HEK293 (cell line): ENCODE measurements around the gene ANP32A.

Experiments
- GFI1B ChIP-seq: fragments of 450-650 bp; formaldehyde crosslinking; IDR thresholded peaks from 2 replicates; pipeline ENCODE4 v1.5.1; 2016; ENCODE audit warnings: missing biosample characterization, missing genetic modification characterization
- GLI4 ChIP-seq: fragments of 450-650 bp; formaldehyde crosslinking; IDR thresholded peaks from 2 replicates; pipeline ENCODE4 v1.5.1; 2016; ENCODE audit warnings: missing biosample characterization, missing genetic modification characterization
- HOXC10 ChIP-seq: sonication (generic); formaldehyde crosslinking; IDR thresholded peaks from 2 replicates; pipeline ENCODE4 v1.8.1; 2023; ENCODE audit warnings: mild to moderate bottlenecking, missing genetic modification reagents
- MYNN ChIP-seq: fragments of 450-650 bp; formaldehyde crosslinking; IDR thresholded peaks from 2 replicates; pipeline ENCODE4 v1.5.1; 2016; ENCODE audit warnings: missing biosample characterization, missing genetic modification characterization, borderline replicate concordance
- MZF1 ChIP-seq: fragments of 450-650 bp; formaldehyde crosslinking; IDR thresholded peaks from 2 replicates; pipeline ENCODE4 v1.5.1; 2017; ENCODE audit warnings: missing biosample characterization, missing genetic modification characterization, borderline replicate concordance
- SP3 ChIP-seq: fragments of 450-650 bp; formaldehyde crosslinking; IDR thresholded peaks from 2 replicates; pipeline ENCODE4 v1.5.1; 2016; ENCODE audit warnings: missing biosample characterization, missing genetic modification characterization
- TRIM28 ChIP-seq: IDR thresholded peaks from 2 replicates; pipeline ENCODE4 v1.6.1; 2011; ENCODE audit warnings: low read length, control low read depth, borderline replicate concordance
- ZNF169 ChIP-seq: fragments of 450-650 bp; formaldehyde crosslinking; IDR thresholded peaks from 2 replicates; pipeline ENCODE4 v1.5.1; 2016; ENCODE audit warnings: missing biosample characterization, missing genetic modification characterization
- ZNF174 ChIP-seq: fragments of 450-650 bp; formaldehyde crosslinking; IDR thresholded peaks from 2 replicates; pipeline ENCODE4 v1.5.0; 2017; ENCODE audit warnings: missing biosample characterization, mild to moderate bottlenecking, missing genetic modification characterization
- ZNF175 ChIP-seq: fragments of 450-650 bp; formaldehyde crosslinking; IDR thresholded peaks from 2 replicates; pipeline ENCODE4 v1.5.1; 2016; ENCODE audit warnings: missing biosample characterization, missing genetic modification characterization
- ZNF2 ChIP-seq: fragments of 450-650 bp; formaldehyde crosslinking; IDR thresholded peaks from 2 replicates; pipeline ENCODE4 v1.5.1; 2016; ENCODE audit warnings: missing biosample characterization, missing genetic modification characterization
- ZNF214 ChIP-seq: fragments of 450-650 bp; formaldehyde crosslinking; IDR thresholded peaks from 2 replicates; pipeline ENCODE4 v1.5.1; 2017; ENCODE audit warnings: missing biosample characterization, mild to moderate bottlenecking, missing genetic modification characterization, borderline replicate concordance
- ZNF23 ChIP-seq: fragments of 450-650 bp; formaldehyde crosslinking; IDR thresholded peaks from 2 replicates; pipeline ENCODE4 v1.5.1; 2016; ENCODE audit warnings: missing biosample characterization, missing genetic modification characterization, borderline replicate concordance
- ZNF302 ChIP-seq: fragments of 450-650 bp; formaldehyde crosslinking; IDR thresholded peaks from 2 replicates; pipeline ENCODE4 v1.5.1; 2016; ENCODE audit warnings: missing biosample characterization, missing genetic modification characterization, low read depth
- ZNF362 ChIP-seq: fragments of 450-650 bp; formaldehyde crosslinking; IDR thresholded peaks from 2 replicates; pipeline ENCODE4 v1.5.1; 2016; ENCODE audit warnings: missing biosample characterization, missing genetic modification characterization
- ZNF366 ChIP-seq: fragments of 450-650 bp; formaldehyde crosslinking; conservative IDR thresholded peaks from 2 replicates; pipeline ENCODE4 v1.5.1; 2016; ENCODE audit warnings: missing biosample characterization, missing genetic modification characterization
- ZNF404 ChIP-seq: fragments of 450-650 bp; formaldehyde crosslinking; IDR thresholded peaks from 2 replicates; pipeline ENCODE4 v1.5.1; 2017; ENCODE audit warnings: missing biosample characterization, missing genetic modification characterization
- ZNF580 ChIP-seq: fragments of 450-650 bp; formaldehyde crosslinking; IDR thresholded peaks from 2 replicates; pipeline ENCODE4 v1.5.1; 2016; ENCODE audit warnings: missing biosample characterization, missing genetic modification characterization
- ZNF600 ChIP-seq: fragments of 450-650 bp; formaldehyde crosslinking; IDR thresholded peaks from 2 replicates; pipeline ENCODE4 v1.5.1; 2016; ENCODE audit warnings: missing biosample characterization, missing genetic modification characterization
- ZNF624 ChIP-seq: fragments of 450-650 bp; formaldehyde crosslinking; IDR thresholded peaks from 2 replicates; pipeline ENCODE4 v1.5.1; 2017; ENCODE audit warnings: missing biosample characterization, missing genetic modification characterization
- ZNF670 ChIP-seq: fragments of 450-650 bp; formaldehyde crosslinking; IDR thresholded peaks from 2 replicates; pipeline ENCODE4 v1.5.1; 2016; ENCODE audit warnings: missing biosample characterization, missing genetic modification characterization, low read depth
- ZNF76 ChIP-seq: fragments of 450-650 bp; formaldehyde crosslinking; IDR thresholded peaks from 2 replicates; pipeline ENCODE4; 2016; ENCODE audit warnings: low read depth, missing biosample characterization, missing genetic modification characterization, borderline replicate concordance
- ZNF830 ChIP-seq: fragments of 450-650 bp; IDR thresholded peaks from 2 replicates; pipeline ENCODE4 v1.5.0; 2018; ENCODE audit warnings: missing biosample characterization, missing genetic modification characterization, low read depth, mild to moderate bottlenecking, moderate library complexity
- ZSCAN16 ChIP-seq: fragments of 450-650 bp; formaldehyde crosslinking; IDR thresholded peaks from 2 replicates; pipeline ENCODE4 v1.5.1; 2016; ENCODE audit warnings: missing biosample characterization, missing genetic modification characterization
- ZSCAN5A ChIP-seq: fragments of 450-650 bp; formaldehyde crosslinking; IDR thresholded peaks from 2 replicates; pipeline ENCODE4 v1.5.1; 2016; ENCODE audit warnings: missing biosample characterization, missing genetic modification characterization
- TF ChIP-seq, protein P1 (sequence below): fragments of 450-650 bp; formaldehyde crosslinking; optimal IDR thresholded peaks from 2 replicates; pipeline ENCODE3; 2016; ENCODE audit warnings: missing biosample characterization, mild to moderate bottlenecking, missing genetic modification characterization
- TF ChIP-seq, protein P2 (sequence below): fragments of 450-650 bp; formaldehyde crosslinking; conservative IDR thresholded peaks from 2 replicates; pipeline ENCODE4 v1.5.1; 2016; ENCODE audit warnings: low read depth, missing biosample characterization, missing genetic modification characterization
- TF ChIP-seq, protein P3 (sequence below): fragments of 450-650 bp; formaldehyde crosslinking; IDR thresholded peaks from 2 replicates; pipeline ENCODE4 v1.5.1; 2017; ENCODE audit warnings: missing biosample characterization, missing genetic modification characterization
- TF ChIP-seq, protein P4 (sequence below): fragments of 450-650 bp; formaldehyde crosslinking; IDR thresholded peaks from 2 replicates; pipeline ENCODE4 v1.5.1; 2016; ENCODE audit warnings: missing biosample characterization, missing genetic modification characterization

ANP32A gene

GRCh38 chr15:68821841-68822381 lies 1.2 kb upstream of the ANP32A start (continued):
- TF ChIP-seq MZF1 (tag by site-specific recombination), result no peak
- no peak for TF ChIP-seq ZNF670 (tag by site-specific recombination)
- no peak for TF ChIP-seq ZNF600 (tag by site-specific recombination)
- TF ChIP-seq ZSCAN5A, result no peak
- no peak for TF ChIP-seq ZNF580 (tag by site-specific recombination)
- no peak for TF ChIP-seq TRIM28
- TF ChIP-seq ZNF214 (tag by site-specific recombination), result no peak
- TF ChIP-seq ZSCAN16 (tag by site-specific recombination), result no peak
- no peak for TF ChIP-seq MYNN (tag by site-specific recombination)
- no peak for TF ChIP-seq ZNF23 (tag by site-specific recombination)
- TF ChIP-seq ZNF169 (tag by site-specific recombination), result no peak
- TF ChIP-seq SP3, result no peak
- TF ChIP-seq ZNF362, result no peak
- no peak for TF ChIP-seq ZNF624 (tag by site-specific recombination)
- no peak for TF ChIP-seq ZNF174 (tag by site-specific recombination)
- 0 out of 2 replicates have a peak, but pooled peaks have one; percentile 15 for TF ChIP-seq ZNF366 (tag by site-specific recombination)
- TF ChIP-seq, protein P1, sequence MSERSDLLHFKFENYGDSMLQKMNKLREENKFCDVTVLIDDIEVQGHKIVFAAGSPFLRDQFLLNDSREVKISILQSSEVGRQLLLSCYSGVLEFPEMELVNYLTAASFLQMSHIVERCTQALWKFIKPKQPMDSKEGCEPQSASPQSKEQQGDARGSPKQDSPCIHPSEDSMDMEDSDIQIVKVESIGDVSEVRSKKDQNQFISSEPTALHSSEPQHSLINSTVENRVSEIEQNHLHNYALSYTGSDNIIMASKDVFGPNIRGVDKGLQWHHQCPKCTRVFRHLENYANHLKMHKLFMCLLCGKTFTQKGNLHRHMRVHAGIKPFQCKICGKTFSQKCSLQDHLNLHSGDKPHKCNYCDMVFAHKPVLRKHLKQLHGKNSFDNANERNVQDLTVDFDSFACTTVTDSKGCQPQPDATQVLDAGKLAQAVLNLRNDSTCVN (tag by site-specific recombination), result no peak
- TF ChIP-seq GFI1B (tag by site-specific recombination), result no peak
- TF ChIP-seq ZNF175 (tag by site-specific recombination), result no peak
- TF ChIP-seq ZNF404 (tag by site-specific recombination), result no peak
- TF ChIP-seq, protein P2, sequence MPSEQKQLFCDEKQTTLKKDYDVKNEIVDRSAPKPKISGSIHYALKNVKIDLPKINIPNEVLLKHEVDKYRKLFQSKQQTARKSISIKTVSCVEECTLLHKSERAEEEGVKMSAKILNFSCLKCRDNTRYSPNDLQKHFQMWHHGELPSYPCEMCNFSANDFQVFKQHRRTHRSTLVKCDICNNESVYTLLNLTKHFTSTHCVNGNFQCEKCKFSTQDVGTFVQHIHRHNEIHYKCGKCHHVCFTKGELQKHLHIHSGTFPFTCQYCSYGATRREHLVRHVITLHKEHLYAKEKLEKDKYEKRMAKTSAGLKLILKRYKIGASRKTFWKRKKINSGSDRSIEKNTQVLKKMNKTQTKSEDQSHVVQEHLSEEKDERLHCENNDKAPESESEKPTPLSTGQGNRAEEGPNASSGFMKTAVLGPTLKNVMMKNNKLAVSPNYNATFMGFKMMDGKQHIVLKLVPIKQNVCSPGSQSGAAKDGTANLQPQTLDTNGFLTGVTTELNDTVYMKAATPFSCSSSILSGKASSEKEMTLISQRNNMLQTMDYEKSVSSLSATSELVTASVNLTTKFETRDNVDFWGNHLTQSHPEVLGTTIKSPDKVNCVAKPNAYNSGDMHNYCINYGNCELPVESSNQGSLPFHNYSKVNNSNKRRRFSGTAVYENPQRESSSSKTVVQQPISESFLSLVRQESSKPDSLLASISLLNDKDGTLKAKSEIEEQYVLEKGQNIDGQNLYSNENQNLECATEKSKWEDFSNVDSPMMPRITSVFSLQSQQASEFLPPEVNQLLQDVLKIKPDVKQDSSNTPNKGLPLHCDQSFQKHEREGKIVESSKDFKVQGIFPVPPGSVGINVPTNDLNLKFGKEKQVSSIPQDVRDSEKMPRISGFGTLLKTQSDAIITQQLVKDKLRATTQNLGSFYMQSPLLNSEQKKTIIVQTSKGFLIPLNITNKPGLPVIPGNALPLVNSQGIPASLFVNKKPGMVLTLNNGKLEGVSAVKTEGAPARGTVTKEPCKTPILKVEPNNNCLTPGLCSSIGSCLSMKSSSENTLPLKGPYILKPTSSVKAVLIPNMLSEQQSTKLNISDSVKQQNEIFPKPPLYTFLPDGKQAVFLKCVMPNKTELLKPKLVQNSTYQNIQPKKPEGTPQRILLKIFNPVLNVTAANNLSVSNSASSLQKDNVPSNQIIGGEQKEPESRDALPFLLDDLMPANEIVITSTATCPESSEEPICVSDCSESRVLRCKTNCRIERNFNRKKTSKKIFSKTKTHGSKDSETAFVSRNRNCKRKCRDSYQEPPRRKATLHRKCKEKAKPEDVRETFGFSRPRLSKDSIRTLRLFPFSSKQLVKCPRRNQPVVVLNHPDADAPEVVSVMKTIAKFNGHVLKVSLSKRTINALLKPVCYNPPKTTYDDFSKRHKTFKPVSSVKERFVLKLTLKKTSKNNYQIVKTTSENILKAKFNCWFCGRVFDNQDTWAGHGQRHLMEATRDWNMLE (tag by site-specific recombination), result no peak
- no peak for TF ChIP-seq ZNF302 (tag by site-specific recombination)
- TF ChIP-seq HOXC10, result no peak
- no peak for TF ChIP-seq ZNF76 (tag by site-specific recombination)
- no peak for TF ChIP-seq ZNF2 (tag by site-specific recombination)
- TF ChIP-seq, protein P3, sequence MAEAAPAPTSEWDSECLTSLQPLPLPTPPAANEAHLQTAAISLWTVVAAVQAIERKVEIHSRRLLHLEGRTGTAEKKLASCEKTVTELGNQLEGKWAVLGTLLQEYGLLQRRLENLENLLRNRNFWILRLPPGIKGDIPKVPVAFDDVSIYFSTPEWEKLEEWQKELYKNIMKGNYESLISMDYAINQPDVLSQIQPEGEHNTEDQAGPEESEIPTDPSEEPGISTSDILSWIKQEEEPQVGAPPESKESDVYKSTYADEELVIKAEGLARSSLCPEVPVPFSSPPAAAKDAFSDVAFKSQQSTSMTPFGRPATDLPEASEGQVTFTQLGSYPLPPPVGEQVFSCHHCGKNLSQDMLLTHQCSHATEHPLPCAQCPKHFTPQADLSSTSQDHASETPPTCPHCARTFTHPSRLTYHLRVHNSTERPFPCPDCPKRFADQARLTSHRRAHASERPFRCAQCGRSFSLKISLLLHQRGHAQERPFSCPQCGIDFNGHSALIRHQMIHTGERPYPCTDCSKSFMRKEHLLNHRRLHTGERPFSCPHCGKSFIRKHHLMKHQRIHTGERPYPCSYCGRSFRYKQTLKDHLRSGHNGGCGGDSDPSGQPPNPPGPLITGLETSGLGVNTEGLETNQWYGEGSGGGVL (tag by site-specific recombination), result no peak
- TF ChIP-seq ZNF830 (tag by site-specific recombination), result no peak
- TF ChIP-seq GLI4, result no peak
- TF ChIP-seq, protein P4, sequence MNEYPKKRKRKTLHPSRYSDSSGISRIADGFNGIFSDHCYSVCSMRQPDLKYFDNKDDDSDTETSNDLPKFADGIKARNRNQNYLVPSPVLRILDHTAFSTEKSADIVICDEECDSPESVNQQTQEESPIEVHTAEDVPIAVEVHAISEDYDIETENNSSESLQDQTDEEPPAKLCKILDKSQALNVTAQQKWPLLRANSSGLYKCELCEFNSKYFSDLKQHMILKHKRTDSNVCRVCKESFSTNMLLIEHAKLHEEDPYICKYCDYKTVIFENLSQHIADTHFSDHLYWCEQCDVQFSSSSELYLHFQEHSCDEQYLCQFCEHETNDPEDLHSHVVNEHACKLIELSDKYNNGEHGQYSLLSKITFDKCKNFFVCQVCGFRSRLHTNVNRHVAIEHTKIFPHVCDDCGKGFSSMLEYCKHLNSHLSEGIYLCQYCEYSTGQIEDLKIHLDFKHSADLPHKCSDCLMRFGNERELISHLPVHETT (tag by site-specific recombination), result no peak
